ENCODE measurements around the gene FAM43B. TPM values are rescaled to one million over a fixed set of nuclear protein-coding genes. Genes with fewer than 3 reads are reported as not detected.

FAM43B gene
- total RNA-seq (2022) (not detected in 2 replicates), Bru-seq, nascent RNA (not detected), BruChase-seq, experiment 1, labeled RNA remaining after a 6-hour chase (not detected), BruChase-seq, experiment 2, labeled RNA remaining after a 2-hour chase (not detected)
- long read RNA-seq = 0 reads

DNA sequence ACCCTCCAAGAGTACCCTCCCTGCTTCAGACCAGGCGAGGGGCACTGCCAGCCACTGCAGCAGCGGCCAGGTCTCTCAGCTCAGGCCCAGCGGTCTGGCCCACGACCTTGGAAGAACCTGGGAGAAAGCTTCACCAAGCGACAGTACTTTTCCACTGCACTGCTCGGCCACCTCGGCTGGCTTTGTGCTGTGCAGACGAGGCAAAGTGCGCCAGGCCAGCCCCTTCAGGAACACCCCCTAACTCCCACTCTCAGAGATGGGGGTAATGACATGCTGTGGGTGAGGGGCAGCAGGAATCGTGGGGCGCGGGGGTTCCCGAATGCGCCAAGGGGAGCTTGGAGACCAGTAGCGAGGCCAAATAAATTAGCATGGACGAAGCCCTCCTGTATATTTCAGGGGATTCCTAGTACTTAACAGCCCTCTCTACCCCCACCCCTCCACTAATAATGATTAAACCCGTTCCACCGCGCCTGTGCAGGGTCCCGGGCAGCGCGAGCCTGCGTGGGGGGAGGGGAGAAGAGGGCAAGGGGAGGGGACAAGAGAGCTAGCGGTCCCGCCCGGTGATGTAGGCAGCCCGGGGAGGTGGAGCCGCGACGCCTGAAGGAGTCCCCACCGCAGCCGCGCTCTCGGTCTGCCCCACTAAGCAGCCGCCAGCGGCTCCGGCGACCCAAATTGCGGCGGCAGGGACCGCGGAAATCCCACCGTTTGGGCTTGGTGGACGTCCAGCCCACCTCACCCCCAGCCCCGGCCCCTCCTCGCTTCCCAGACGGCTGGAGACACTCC lies at the start of gene FAM43B:
FAM43B (plus strand) TSS at position 629 of the 783 bp plus-strand sequence. CDS start 401 bp downstream, outside the sequence.
- H3K4me3 Mint-ChIP-seq (ENCODE audit: unreplicated experiment) = no peak within 1 kb of the TSS
- peaks cover 9% of the 10 kb centered on the region for H3K27me3 Mint-ChIP-seq (ENCODE audit: insufficient read depth, unreplicated experiment)
- TF ChIP-seq CTCF (IDR thresholded peaks at IDR 0.05; ENCODE audit: unreplicated experiment) = no peak
- no TSS peak for BruUV-seq (replicated peaks)
- no peak for DNase-seq (ENCODE audit: unreplicated experiment)
- H3K9me3 Mint-ChIP-seq (ENCODE audit: unreplicated experiment) = no peaks in the 10 kb centered on the region
- intact Hi-C loops (cut with micrococcal nuclease) = no loop called here
- CTCF ChIA-PET = no interaction called here
- POLR2A ChIA-PET = interaction anchor here (1.1 kb wide), 1 partner anchor 13 kb away, joined by 3 read pairs; no protein-coding TSS in a partner anchor
- no peaks in the 10 kb centered on the region for H3K36me3 Mint-ChIP-seq (ENCODE audit: insufficient read depth, unreplicated experiment)
- no peak within 1 kb of the TSS for H3K27ac Mint-ChIP-seq (ENCODE audit: low read depth, unreplicated experiment)
- no peaks in the 10 kb centered on the region for H3K4me1 Mint-ChIP-seq (ENCODE audit: insufficient read depth, unreplicated experiment)

GRCh38 chr1:20505488-20505887 lies 46.9 kb upstream of the FAM43B start:
- H3K36me3 Mint-ChIP-seq (ENCODE audit: insufficient read depth, unreplicated experiment) = peaks cover 40% of the 10 kb centered on the region
- no peak for DNase-seq (ENCODE audit: unreplicated experiment)
- peaks cover 11% of the 10 kb centered on the region for H3K4me1 Mint-ChIP-seq (ENCODE audit: insufficient read depth, unreplicated experiment)
- no TSS peak for BruUV-seq (replicated peaks)
- CTCF ChIA-PET = interaction anchor here (0.7 to 2.1 kb wide), 3 partner anchors 11 to 133 kb away, joined by 3 to 10 read pairs (median 3); no protein-coding TSS in a partner anchor
- H3K9me3 Mint-ChIP-seq (ENCODE audit: unreplicated experiment) = no peaks in the 10 kb centered on the region
- no peak overlapping the region for H3K27ac Mint-ChIP-seq (ENCODE audit: low read depth, unreplicated experiment)
- TF ChIP-seq CTCF (IDR thresholded peaks at IDR 0.05; ENCODE audit: unreplicated experiment) = no peak
- POLR2A ChIA-PET = interaction anchor here (1.1 kb wide), 1 partner anchor 155 kb away, joined by 4 read pairs; no protein-coding TSS in a partner anchor
- H3K27me3 Mint-ChIP-seq (ENCODE audit: insufficient read depth, unreplicated experiment) = no peaks in the 10 kb centered on the region
- H3K4me3 Mint-ChIP-seq (ENCODE audit: unreplicated experiment) = no peak overlapping the region
- intact Hi-C loops (cut with micrococcal nuclease) = no loop called here

DNA sequence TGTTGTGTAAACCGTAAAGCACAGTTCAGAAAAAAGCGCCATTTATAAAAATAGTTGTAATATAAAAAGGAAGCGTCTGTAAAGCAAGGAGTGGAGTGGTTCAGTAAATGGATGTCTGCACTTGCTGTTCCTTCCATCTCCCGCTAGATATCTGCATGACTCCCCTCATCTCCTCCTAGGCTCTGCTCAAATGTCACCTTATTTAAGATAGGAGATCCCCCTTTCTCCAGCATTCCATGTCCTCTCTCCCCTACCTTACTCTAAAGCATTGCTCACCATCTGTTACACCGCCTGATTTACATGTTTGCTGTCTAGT lies 45.2 kb upstream of the FAM43B start:
- H3K27me3 Mint-ChIP-seq (ENCODE audit: insufficient read depth, unreplicated experiment) = no peaks in the 10 kb centered on the region
- POLR2A ChIA-PET = interaction anchor here (0.6 to 2.0 kb wide), 12 partner anchors 8 to 1228 kb away, joined by 3 to 13 read pairs (median 3); partner anchors contain the start of gene DDOST
- peak overlapping the region; percentile 89 for H3K4me3 Mint-ChIP-seq (ENCODE audit: unreplicated experiment)
- no peak for DNase-seq (ENCODE audit: unreplicated experiment)
- no TSS peak for BruUV-seq (replicated peaks)
- CTCF ChIA-PET = interaction anchor here (2.1 kb wide), 1 partner anchor 12 kb away, joined by 10 read pairs; no protein-coding TSS in a partner anchor
- intact Hi-C loops (cut with micrococcal nuclease) = no loop called here
- H3K9me3 Mint-ChIP-seq (ENCODE audit: unreplicated experiment) = no peaks in the 10 kb centered on the region
- peaks cover 11% of the 10 kb centered on the region for H3K4me1 Mint-ChIP-seq (ENCODE audit: insufficient read depth, unreplicated experiment)
- peaks cover 23% of the 10 kb centered on the region for H3K36me3 Mint-ChIP-seq (ENCODE audit: insufficient read depth, unreplicated experiment)
- H3K27ac Mint-ChIP-seq (ENCODE audit: low read depth, unreplicated experiment) = peak overlapping the region; percentile 98
- TF ChIP-seq CTCF (IDR thresholded peaks at IDR 0.05; ENCODE audit: unreplicated experiment) = no peak

GRCh38 chr1:20507564-20508410 lies 44.6 kb upstream of the FAM43B start, which contains the start of gene MUL1:
MUL1 (minus strand) TSS chr1:20508151; CDS start chr1:20508024, 127 bp downstream.
- TSS peak; percentile 65 for BruUV-seq (replicated peaks)
- peak; percentile 90 for DNase-seq (ENCODE audit: unreplicated experiment)
- H3K4me3 Mint-ChIP-seq (ENCODE audit: unreplicated experiment) = peak within 1 kb of the TSS; percentile 89
- intact Hi-C loops (cut with micrococcal nuclease) = no loop called here
- no peaks in the 10 kb centered on the region for H3K27me3 Mint-ChIP-seq (ENCODE audit: insufficient read depth, unreplicated experiment)
- H3K4me1 Mint-ChIP-seq (ENCODE audit: insufficient read depth, unreplicated experiment) = peaks cover 11% of the 10 kb centered on the region
- H3K9me3 Mint-ChIP-seq (ENCODE audit: unreplicated experiment) = no peaks in the 10 kb centered on the region
- ChIA-PET CTCF (no interaction called here), POLR2A (interaction anchor here (0.6 to 2.0 kb wide), 17 partner anchors 8 to 685 kb away, joined by 3 to 13 read pairs (median 3); partner anchors contain the start of gene DDOST)
- H3K36me3 Mint-ChIP-seq (ENCODE audit: insufficient read depth, unreplicated experiment) = peaks cover 17% of the 10 kb centered on the region
- TF ChIP-seq CTCF (IDR thresholded peaks at IDR 0.05; ENCODE audit: unreplicated experiment) = no peak
- H3K27ac Mint-ChIP-seq (ENCODE audit: low read depth, unreplicated experiment) = peak within 1 kb of the TSS; percentile 98
